HCT116 (cell line): Measurements from ENCODE around the gene GNG7. TPM values are rescaled to one million over a fixed set of nuclear protein-coding genes. Genes with fewer than 3 reads are reported as not detected.

ENCODE experiments used
- ATAC-seq: fragments of 200-7000 bp; cut with Tn5 transposase; 2 replicates; pipeline ENCODE4 v1.9.1; 2020; ENCODE audit warnings: mild to moderate bottlenecking, moderate library complexity
- BruUV-seq: library from RNA; stranded (reverse); fragments of 400-500 nt; replicated peaks from 2 replicates; lab custom pipeline; 2021; lab: Mats Ljungman, UMichigan
- CTCF ChIA-PET: fragments of 300-600 bp; sonication (Branson Sonifier 250); formaldehyde crosslinking; loops from one replicate; lab custom pipeline; 2021; ENCODE audit warnings: antibody characterized with exemption; lab: Charles Lee
- POLR2A ChIA-PET: fragments of 300-600, 350-600 bp; sonication (Branson Sonifier 250); formaldehyde crosslinking; loops from one replicate; lab custom pipeline; 2021; ENCODE audit warnings: antibody characterized with exemption; lab: Charles Lee
- RAD21 ChIA-PET, 2 experiments: fragments of 300-600 bp; sonication (Branson Sonifier 250); formaldehyde crosslinking; loops; one replicate each; lab custom pipeline; 2023; ENCODE audit warnings: low total read pairs in 2 of 2; ENCODE audit not compliant: uncharacterized antibody in 2 of 2, unreplicated experiment in 2 of 2, low non-redundant PET in 1 of 2; lab: Charles Lee
- DNase-seq: peaks from one replicate; pipeline ENCODE4 v3.0.0-alpha.2; 2010; ENCODE audit warnings: low read depth, low spot score
- H2AFZ ChIP-seq: fragments of 200-600 bp; shearing (Covaris generic), sonication (generic); 2 replicates; pipeline ENCODE4 v1.6.1; 2017; ENCODE audit warnings: low read depth, mixed run types, mixed read lengths, antibody characterized with exemption, low read length; ENCODE audit not compliant: poor library complexity, severe bottlenecking
- H3K27ac ChIP-seq: 2 replicates; pipeline ENCODE4 v1.5.1; 2012; ENCODE audit warnings: low read depth, low read length
- H3K27me3 ChIP-seq: fragments of 200-600 bp; sonication (generic); 2 replicates; pipeline ENCODE4 v1.6.1; 2016; ENCODE audit warnings: mixed run types, low read length, mixed read lengths; ENCODE audit not compliant: insufficient read depth
- H3K36me3 ChIP-seq, 2 experiments: fragments of 200-500 bp in 1 of 2; fragments of 200-600 bp in 1 of 2; sonication (Bioruptor generic) in 1 of 2; sonication (generic) in 1 of 2; 2 replicates each; pipeline versions ENCODE4 v1.5.1 to v1.6.1; 2014 to 2016; ENCODE audit warnings: low read length in 2 of 2, inconsistent platforms in 1 of 2, mixed read lengths in 1 of 2, mixed run types in 1 of 2; ENCODE audit not compliant: insufficient read depth in 2 of 2, control insufficient read depth in 1 of 2
- H3K4me1 ChIP-seq, 2 experiments: fragments of 200-600 bp in 1 of 2; sonication (generic) in 1 of 2; 2 replicates each; pipeline versions ENCODE4 v1.5.1 to v1.6.1; 2012 to 2017; ENCODE audit warnings: low read length in 2 of 2, inconsistent platforms in 1 of 2, mild to moderate bottlenecking in 1 of 2, mixed read lengths in 1 of 2, mixed run types in 1 of 2, moderate library complexity in 1 of 2; ENCODE audit not compliant: insufficient read depth in 2 of 2, control insufficient read depth in 1 of 2
- H3K4me2 ChIP-seq: fragments of 200-600 bp; sonication (generic); 2 replicates; pipeline ENCODE4 v1.6.1; 2017; ENCODE audit warnings: mixed run types, low read length, mixed read lengths
- H3K4me3 ChIP-seq, 2 experiments: fragments of 200-600 bp in 1 of 2; sonication (generic) in 1 of 2; replicated peaks in 1 of 2; 2 replicates each; pipeline ENCODE4 v1.5.1; 2011 to 2016; ENCODE audit warnings: low read length in 2 of 2, control low read depth in 1 of 2, low read depth in 1 of 2, mild to moderate bottlenecking in 1 of 2, mixed read lengths in 1 of 2, mixed run types in 1 of 2
- H3K79me2 ChIP-seq: fragments of 200-600 bp; sonication (generic); 2 replicates; pipeline ENCODE4 v1.6.1; 2017; ENCODE audit warnings: mild to moderate bottlenecking, mixed run types, low read length, moderate library complexity, mixed read lengths; ENCODE audit not compliant: insufficient read depth
- H3K9ac ChIP-seq: fragments of 200-600 bp; sonication (generic); 2 replicates; pipeline ENCODE4 v1.6.1; 2016; ENCODE audit warnings: low read length, mixed read lengths
- H3K9me2 ChIP-seq: fragments of 200-600 bp; sonication (generic), shearing (Covaris generic); 2 replicates; pipeline ENCODE4 v1.6.1; 2017; ENCODE audit warnings: mixed run types, mild to moderate bottlenecking, moderate library complexity; ENCODE audit not compliant: insufficient read depth
- H3K9me3 ChIP-seq, 2 experiments: fragments of 200-500 bp in 1 of 2; fragments of 200-600 bp in 1 of 2; sonication (Bioruptor generic) in 1 of 2; sonication (generic) in 1 of 2; 2 replicates each; pipeline ENCODE4 v1.6.1; 2014 to 2017; ENCODE audit warnings: low read length in 2 of 2, mixed read lengths in 2 of 2, inconsistent platforms in 1 of 2, low read depth in 1 of 2, mild to moderate bottlenecking in 1 of 2, mixed run types in 1 of 2, moderate library complexity in 1 of 2; ENCODE audit not compliant: control insufficient read depth in 1 of 2, insufficient read depth in 1 of 2
- H4K20me1 ChIP-seq: fragments of 200-600 bp; sonication (generic), shearing (Covaris generic); 2 replicates; pipeline ENCODE4 v1.6.1; 2017; ENCODE audit warnings: mixed run types, mild to moderate bottlenecking, moderate library complexity; ENCODE audit not compliant: insufficient read depth
- CBX3 ChIP-seq: IDR thresholded peaks from 2 replicates; pipeline ENCODE4 v1.6.1; 2012; ENCODE audit warnings: low read depth
- CTCF ChIP-seq, 3 experiments: fragments of 200-600 bp in 1 of 3; sonication (generic) in 1 of 3; IDR thresholded peaks in 2 of 3; conservative IDR thresholded peaks in 1 of 3; 2 replicates each; pipeline ENCODE4 v1.5.1; 2012 to 2017; ENCODE audit warnings: low read depth in 2 of 3, low read length in 2 of 3, antibody characterized with exemption in 1 of 3, borderline replicate concordance in 1 of 3, control low read depth in 1 of 3, mild to moderate bottlenecking in 1 of 3, mixed read lengths in 1 of 3, mixed run types in 1 of 3, moderate library complexity in 1 of 3; ENCODE audit not compliant: insufficient read depth in 1 of 3
- EGR1 ChIP-seq: IDR thresholded peaks from 2 replicates; pipeline ENCODE4 v1.6.1; 2012; ENCODE audit warnings: low read depth
- ELF1 ChIP-seq: IDR thresholded peaks from 2 replicates; pipeline ENCODE4 v1.6.1; 2012; ENCODE audit warnings: low read depth, borderline replicate concordance
- EZH2phosphoT487 ChIP-seq: fragments of 200-600 bp; IDR thresholded peaks from 2 replicates; pipeline ENCODE4 v1.6.1; 2018; ENCODE audit warnings: antibody characterized with exemption, borderline replicate concordance
- FOSL1 ChIP-seq: IDR thresholded peaks from 2 replicates; pipeline ENCODE4 v1.6.1; 2012; ENCODE audit warnings: low read depth
- JUND ChIP-seq: IDR thresholded peaks from 2 replicates; pipeline ENCODE4 v1.6.1; 2012
- POLR2A ChIP-seq: IDR thresholded peaks from 2 replicates; pipeline ENCODE4 v1.7.0; 2011; ENCODE audit warnings: borderline replicate concordance; ENCODE audit not compliant: insufficient read depth, insufficient read length; ENCODE audit errors: extremely low read depth
- RAD21 ChIP-seq: IDR thresholded peaks from 2 replicates; pipeline ENCODE4 v1.6.1; 2012; ENCODE audit warnings: low read depth, mild to moderate bottlenecking
- SIN3A ChIP-seq: IDR thresholded peaks from 2 replicates; pipeline ENCODE4 v1.6.1; 2012; ENCODE audit warnings: low read depth
- SP1 ChIP-seq: IDR thresholded peaks from 2 replicates; pipeline ENCODE4 v1.6.1; 2012; ENCODE audit warnings: low read depth
- SRF ChIP-seq: IDR thresholded peaks from 2 replicates; pipeline ENCODE4 v1.6.1; 2012; ENCODE audit warnings: low read depth
- TCF7L2 ChIP-seq: IDR thresholded peaks from 2 replicates; pipeline ENCODE4 v1.7.0; 2011; ENCODE audit warnings: borderline replicate concordance, inconsistent platforms; ENCODE audit not compliant: insufficient read depth, insufficient read length; ENCODE audit errors: extremely low read depth
- ZFX ChIP-seq: fragments of 450-650 bp; IDR thresholded peaks from 2 replicates; pipeline ENCODE4 v1.6.1; 2017
- ZNF274 ChIP-seq: fragments of 200-500 bp; sonication (Bioruptor generic); IDR thresholded peaks from 2 replicates; pipeline ENCODE4 v1.6.1; 2014; ENCODE audit warnings: mild to moderate bottlenecking, low read depth, low read length, inconsistent platforms
- intact Hi-C: fragments of 100-400 bp; cut with micrococcal nuclease; formaldehyde crosslinking; loops from 2 replicates; pipeline ENCODE4 v1.10.0; 2022
- total RNA-seq: library from RNA; stranded (reverse); gene quantifications from one replicate; pipeline ENCODE4 v1.2.1, GENCODE V29; 2021; ENCODE audit not compliant: unreplicated experiment
- TF ChIP-seq, protein P1 (sequence below): IDR thresholded peaks from 2 replicates; pipeline ENCODE4 v1.6.1; 2011; ENCODE audit warnings: mild to moderate bottlenecking, low read length, moderate library complexity; ENCODE audit not compliant: insufficient replicate concordance; ENCODE audit errors: extremely low read depth
- TF ChIP-seq, protein P2 (sequence below): IDR thresholded peaks from 2 replicates; pipeline ENCODE4 v1.6.1; 2012
- TF ChIP-seq, protein P3 (sequence below): IDR thresholded peaks from 2 replicates; pipeline ENCODE4 v1.6.1; 2012

The GNG7 gene
- total RNA-seq, 1 experiment from 2014 or later: 11.3 TPM

DNA sequence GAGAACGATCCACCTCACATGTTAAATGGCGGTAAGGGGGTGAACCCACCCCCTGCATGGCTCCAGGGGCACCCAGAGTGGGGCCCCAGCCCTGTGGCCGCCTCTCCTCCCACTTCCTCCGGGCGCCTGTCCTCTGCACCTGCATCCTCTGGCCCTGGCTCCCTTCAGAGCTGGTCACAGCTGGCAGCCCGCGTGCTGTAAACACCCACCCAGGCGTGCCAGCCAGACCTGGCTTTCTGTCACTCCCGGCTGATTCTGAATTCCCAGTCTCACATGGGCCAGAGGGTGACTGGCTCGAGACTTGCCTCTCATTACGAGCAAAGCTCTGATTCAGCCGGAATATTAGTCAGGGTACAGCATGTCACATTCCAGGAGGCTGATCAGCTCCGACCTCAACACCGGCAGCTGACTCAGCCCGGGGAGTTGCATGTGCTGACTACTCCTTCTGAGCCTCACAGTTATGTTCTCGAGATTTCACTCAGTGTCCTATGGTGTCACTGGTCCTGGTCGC is 75.1 kb downstream of the GNG7 start (continued):
- TF ChIP-seq TCF7L2 (no peak), EGR1 (no peak), JUND (no peak; the same call in none of the 2 replicates), CBX3 (peak; percentile 93), SIN3A (peak; percentile 98), ELF1 (no peak), ZNF274 (no peak), SP1 (peak; percentile 84), RAD21 (no peak), ZFX (no peak), EZH2phosphoT487 (no peak)
- TF ChIP-seq, protein P1, sequence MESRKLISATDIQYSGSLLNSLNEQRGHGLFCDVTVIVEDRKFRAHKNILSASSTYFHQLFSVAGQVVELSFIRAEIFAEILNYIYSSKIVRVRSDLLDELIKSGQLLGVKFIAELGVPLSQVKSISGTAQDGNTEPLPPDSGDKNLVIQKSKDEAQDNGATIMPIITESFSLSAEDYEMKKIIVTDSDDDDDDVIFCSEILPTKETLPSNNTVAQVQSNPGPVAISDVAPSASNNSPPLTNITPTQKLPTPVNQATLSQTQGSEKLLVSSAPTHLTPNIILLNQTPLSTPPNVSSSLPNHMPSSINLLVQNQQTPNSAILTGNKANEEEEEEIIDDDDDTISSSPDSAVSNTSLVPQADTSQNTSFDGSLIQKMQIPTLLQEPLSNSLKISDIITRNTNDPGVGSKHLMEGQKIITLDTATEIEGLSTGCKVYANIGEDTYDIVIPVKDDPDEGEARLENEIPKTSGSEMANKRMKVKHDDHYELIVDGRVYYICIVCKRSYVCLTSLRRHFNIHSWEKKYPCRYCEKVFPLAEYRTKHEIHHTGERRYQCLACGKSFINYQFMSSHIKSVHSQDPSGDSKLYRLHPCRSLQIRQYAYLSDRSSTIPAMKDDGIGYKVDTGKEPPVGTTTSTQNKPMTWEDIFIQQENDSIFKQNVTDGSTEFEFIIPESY: no peak
- TF ChIP-seq, protein P2, sequence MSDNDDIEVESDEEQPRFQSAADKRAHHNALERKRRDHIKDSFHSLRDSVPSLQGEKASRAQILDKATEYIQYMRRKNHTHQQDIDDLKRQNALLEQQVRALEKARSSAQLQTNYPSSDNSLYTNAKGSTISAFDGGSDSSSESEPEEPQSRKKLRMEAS: peak; percentile 97
- TF ChIP-seq, protein P3, sequence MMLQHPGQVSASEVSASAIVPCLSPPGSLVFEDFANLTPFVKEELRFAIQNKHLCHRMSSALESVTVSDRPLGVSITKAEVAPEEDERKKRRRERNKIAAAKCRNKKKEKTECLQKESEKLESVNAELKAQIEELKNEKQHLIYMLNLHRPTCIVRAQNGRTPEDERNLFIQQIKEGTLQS: no peak

DNA sequence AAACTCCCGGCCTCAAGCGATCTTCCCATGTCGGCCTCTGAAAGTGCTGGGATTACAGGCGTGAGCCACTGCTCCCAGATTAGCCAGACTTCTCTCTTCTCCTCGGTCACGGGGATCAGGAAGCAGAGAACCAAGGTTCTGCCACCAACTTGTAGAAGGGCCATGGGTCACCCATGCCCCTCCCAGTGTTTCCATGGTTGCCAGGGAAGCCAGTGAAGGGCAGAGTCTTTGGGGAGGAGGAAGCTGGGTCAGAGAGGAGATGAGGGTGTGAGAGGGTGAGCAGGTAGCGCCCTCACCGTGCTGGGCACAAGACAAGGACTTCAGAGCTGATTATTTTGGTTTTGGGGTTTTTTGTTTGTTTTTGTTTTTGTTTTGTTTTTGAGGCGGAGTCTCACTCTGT is 77.1 kb downstream of the GNG7 start:
- RAD21 ChIA-PET: no interaction called here
- Histone ChIP-seq H3K27me3 (no peaks in the 10 kb centered on the region), H3K4me1 (peaks cover 35 to 49% of the 10 kb centered on the region in 2 experiments), H3K27ac (0 out of 2 replicates have a peak overlapping the region, but pooled peaks have one; percentile 13), H3K4me2 (peak overlapping the region; percentile 4; the same call in 1 of the 2 replicates), H3K9me3 (peaks cover 0 to 24% of the 10 kb centered on the region in 2 experiments; a peak in 1 of 4 replicates), H4K20me1 (no peaks in the 10 kb centered on the region), H3K36me3 (no peaks in the 10 kb centered on the region), H3K4me3 (no peak overlapping the region), H3K9ac (no peak overlapping the region), H3K79me2 (no peaks in the 10 kb centered on the region), H3K9me2 (no peaks in the 10 kb centered on the region), H2AFZ (no peak overlapping the region)
- no peak for ATAC-seq
- POLR2A ChIA-PET: interaction anchor here (4.2 kb wide), 1 partner anchor 149 kb away, joined by 29 read pairs; the partner anchor contains the start of gene GADD45B
- intact Hi-C loops: no loop called here
- CTCF ChIA-PET: interaction anchor here (1.5 kb wide), 2 partner anchors 11 to 151 kb away, joined by 3 to 8 read pairs; no protein-coding TSS in a partner anchor
- TF ChIP-seq CTCF (IDR thresholded peaks at IDR 0.05 in 2 of 3, conservative IDR thresholded peaks at IDR 0.05 in 1 of 3; ENCODE audit: borderline replicate concordance in 1 of 3, insufficient read depth in 1 of 3, low read depth in 2 of 3, low read length in 2 of 3): no peak
- TF ChIP-seq RAD21: no peak
- no peak for TF ChIP-seq EGR1
- no peak for TF ChIP-seq JUND
- no peak for TF ChIP-seq POLR2A
- no peak for TF ChIP-seq SRF
- TF ChIP-seq CBX3: no peak
- no peak for TF ChIP-seq FOSL1
- no peak for TF ChIP-seq ZNF274
- DNase-seq: no peak
- no TSS peak for BruUV-seq
